H9 (cell line): ENCODE results near the gene CTNNA3. TPM values are rescaled to one million over a fixed set of nuclear protein-coding genes. Genes with fewer than 3 reads are reported as not detected.

Experiments
- DNase-seq: peaks from one replicate; pipeline ENCODE4 v3.0.0-alpha.2; 2017
- H2AFZ ChIP-seq: one replicate; pipeline ENCODE4 v1.6.1; 2013; ENCODE audit warnings: mild to moderate bottlenecking, low read length, control low read depth, moderate library complexity
- H2AK5ac ChIP-seq: 2 replicates; pipeline ENCODE4 v1.6.1; 2013; ENCODE audit warnings: low read length, control low read depth, mixed read lengths; ENCODE audit not compliant: insufficient read length
- H2BK120ac ChIP-seq: one replicate; pipeline ENCODE4 v1.6.1; 2013; ENCODE audit warnings: low read depth, mild to moderate bottlenecking, low read length, control low read depth, inconsistent platforms; ENCODE audit not compliant: poor library complexity, severe bottlenecking
- H2BK12ac ChIP-seq: 2 replicates; pipeline ENCODE4 v1.6.1; 2013; ENCODE audit warnings: low read length, control low read depth, mixed read lengths, low read depth; ENCODE audit not compliant: insufficient read length
- H2BK15ac ChIP-seq: 2 replicates; pipeline ENCODE4 v1.6.1; 2013; ENCODE audit warnings: low read depth, low read length, control low read depth
- H2BK20ac ChIP-seq: one replicate; pipeline ENCODE4 v1.6.1; 2013; ENCODE audit warnings: low read depth, mild to moderate bottlenecking, low read length, control low read depth, inconsistent platforms; ENCODE audit not compliant: poor library complexity, severe bottlenecking
- H2BK5ac ChIP-seq: 2 replicates; pipeline ENCODE4 v1.6.1; 2013; ENCODE audit warnings: low read length, control low read depth, mixed read lengths; ENCODE audit not compliant: insufficient read length
- H3K14ac ChIP-seq: 2 replicates; pipeline ENCODE4 v1.6.1; 2013; ENCODE audit warnings: low read length, control low read depth; ENCODE audit not compliant: insufficient read depth
- H3K18ac ChIP-seq: 2 replicates; pipeline ENCODE4 v1.6.1; 2013; ENCODE audit warnings: low read depth, mild to moderate bottlenecking, mixed read lengths, low read length, control low read depth; ENCODE audit not compliant: insufficient read length
- H3K23ac ChIP-seq: 2 replicates; pipeline ENCODE4 v1.6.1; 2013; ENCODE audit warnings: low read length, control low read depth, mixed read lengths, low read depth; ENCODE audit not compliant: insufficient read length
- H3K23me2 ChIP-seq: 2 replicates; pipeline ENCODE4 v1.6.1; 2013; ENCODE audit warnings: low read depth, mild to moderate bottlenecking, mixed read lengths, low read length, control low read depth; ENCODE audit not compliant: insufficient read length, poor library complexity, severe bottlenecking
- H3K27ac ChIP-seq: 2 replicates; pipeline ENCODE4 v1.5.1; 2013; ENCODE audit warnings: low read length, control low read depth, mixed read lengths, low read depth; ENCODE audit not compliant: insufficient read length
- H3K27me3 ChIP-seq: 2 replicates; pipeline ENCODE4 v1.6.1; 2013; ENCODE audit warnings: low read length, control low read depth, inconsistent platforms; ENCODE audit not compliant: insufficient read depth
- H3K4ac ChIP-seq: 2 replicates; pipeline ENCODE4 v1.6.1; 2013; ENCODE audit warnings: low read depth, mild to moderate bottlenecking, control low read depth, inconsistent platforms, low read length, moderate library complexity
- H3K4me1 ChIP-seq: 2 replicates; pipeline ENCODE4 v1.6.1; 2013; ENCODE audit warnings: low read length, control low read depth, inconsistent platforms; ENCODE audit not compliant: insufficient read depth
- H3K4me2 ChIP-seq: 2 replicates; pipeline ENCODE4 v1.6.1; 2013; ENCODE audit warnings: low read length, control low read depth, mixed read lengths; ENCODE audit not compliant: insufficient read length, insufficient read depth
- H3K56ac ChIP-seq: 2 replicates; pipeline ENCODE4 v1.6.1; 2013; ENCODE audit warnings: low read depth, mild to moderate bottlenecking, mixed read lengths, low read length, control low read depth; ENCODE audit not compliant: insufficient read length
- H3K79me1 ChIP-seq: 2 replicates; pipeline ENCODE4 v1.6.1; 2013; ENCODE audit warnings: low read depth, mild to moderate bottlenecking, moderate library complexity, low read length, control low read depth, inconsistent platforms; ENCODE audit not compliant: insufficient read depth, poor library complexity, severe bottlenecking
- H3K79me2 ChIP-seq: 2 replicates; pipeline ENCODE4 v1.6.1; 2013; ENCODE audit warnings: low read length, control low read depth, inconsistent platforms; ENCODE audit not compliant: insufficient read depth
- H3K9ac ChIP-seq: 2 replicates; pipeline ENCODE4 v1.6.1; 2013; ENCODE audit warnings: low read length, control low read depth, mixed read lengths; ENCODE audit not compliant: insufficient read length; ENCODE audit errors: extremely low read depth
- H3K9me3 ChIP-seq: one replicate; pipeline ENCODE4 v1.6.1; 2013; ENCODE audit warnings: low read depth, low read length, inconsistent platforms; ENCODE audit not compliant: control insufficient read depth
- H3T11ph ChIP-seq: one replicate; pipeline ENCODE4 v1.6.1; 2013; ENCODE audit warnings: mild to moderate bottlenecking, low read length, control low read depth, inconsistent platforms
- H4K20me1 ChIP-seq: one replicate; pipeline ENCODE4 v1.6.1; 2013; ENCODE audit not compliant: control insufficient read depth, insufficient read length, insufficient read depth
- H4K5ac ChIP-seq: 2 replicates; pipeline ENCODE4 v1.6.1; 2013; ENCODE audit warnings: low read depth, mild to moderate bottlenecking, mixed read lengths, low read length, control low read depth; ENCODE audit not compliant: insufficient read length
- H4K8ac ChIP-seq: replicated peaks from 2 replicates; pipeline ENCODE4 v1.6.1; 2013; ENCODE audit warnings: low read length, control low read depth, mixed read lengths, low read depth; ENCODE audit not compliant: insufficient read length
- H4K91ac ChIP-seq: 2 replicates; pipeline ENCODE4 v1.6.1; 2013; ENCODE audit warnings: low read depth, mild to moderate bottlenecking, moderate library complexity, mixed read lengths, low read length, control low read depth; ENCODE audit not compliant: insufficient read length
- H3K27ac Mint-ChIP-seq, 3 experiments: 2 replicates in 2 of 3; 3 replicates in 1 of 3; pipeline ENCODE4 v1.8.0; 2020 to 2021; ENCODE audit warnings: mixed read lengths in 3 of 3, mild to moderate bottlenecking in 1 of 3, moderate library complexity in 1 of 3
- H3K27me3 Mint-ChIP-seq: 2 replicates; pipeline ENCODE4 v1.8.0; 2021; ENCODE audit warnings: low read depth, mild to moderate bottlenecking, moderate library complexity, mixed read lengths
- H3K36me3 Mint-ChIP-seq, 3 experiments: 2 replicates in 2 of 3; 3 replicates in 1 of 3; pipeline ENCODE4 v1.8.0; 2020 to 2021; ENCODE audit warnings: low read depth in 3 of 3, mixed read lengths in 3 of 3; ENCODE audit not compliant: insufficient read depth in 1 of 3
- H3K4me1 Mint-ChIP-seq, 2 experiments: 2 replicates each; pipeline ENCODE4 v1.8.0; 2020; ENCODE audit warnings: mixed read lengths in 2 of 2
- H3K4me3 Mint-ChIP-seq, 2 experiments: 2 replicates in 1 of 2; 3 replicates in 1 of 2; pipeline ENCODE4 v1.8.0; 2020 to 2021; ENCODE audit warnings: mild to moderate bottlenecking in 2 of 2, mixed read lengths in 2 of 2, moderate library complexity in 1 of 2
- H3K9me3 Mint-ChIP-seq, 2 experiments: 2 replicates in 1 of 2; 3 replicates in 1 of 2; pipeline ENCODE4 v1.8.0; 2020; ENCODE audit warnings: mild to moderate bottlenecking in 2 of 2, mixed read lengths in 2 of 2, moderate library complexity in 1 of 2
- CTCF ChIP-seq: fragments of 200-600 bp; sonication (generic); conservative IDR thresholded peaks from 3 replicates; pipeline ENCODE4 v1.8.0; 2021; ENCODE audit warnings: antibody characterized with exemption, mild to moderate bottlenecking
- WGBS: extraction: QIAGEN DNeasy Blood & Tissue Kit; methylation state at CpG from one replicate; pipeline ENCODE4 v1.1.7; 2013; ENCODE audit warnings: missing lambda C conversion rate, low lambda C conversion rate, mixed read lengths; ENCODE audit not compliant: insufficient read length; ENCODE audit errors: extremely low coverage; 5-methylcytosine and 5-hydroxymethylcytosine counted together
- total RNA-seq: library from RNA; stranded (reverse); gene quantifications from 2 replicates; pipeline ENCODE4 v1.2.1, GENCODE V29; 2021

Gene CTNNA3
- total RNA-seq, 1 experiment from 2014 or later, result 3.3 TPM

GRCh38 chr10:67607472-67607871, 88.5 kb downstream of the CTNNA3 start:
- H2BK120ac ChIP-seq, result no peak overlapping the region
- H3K4me3 Mint-ChIP-seq, result no peak overlapping the region
- no peaks in the 10 kb centered on the region for H3K79me2 ChIP-seq
- no peak overlapping the region for H3T11ph ChIP-seq
- DNase-seq, result no peak
- H4K91ac ChIP-seq, result no peak overlapping the region
- H3K18ac ChIP-seq, result no peak overlapping the region
- no peak overlapping the region for H3K56ac ChIP-seq
- no peak overlapping the region for H2BK15ac ChIP-seq
- H3K4me1 Mint-ChIP-seq, result peaks cover 19 to 25% of the 10 kb centered on the region in 2 experiments
- no peak overlapping the region for H3K4me2 ChIP-seq
- no peak overlapping the region for H3K23ac ChIP-seq
- no peaks in the 10 kb centered on the region for H3K36me3 Mint-ChIP-seq
- no peak overlapping the region for H2BK12ac ChIP-seq
- H4K20me1 ChIP-seq, result no peaks in the 10 kb centered on the region
- H3K23me2 ChIP-seq, result no peaks in the 10 kb centered on the region
- no peak for TF ChIP-seq CTCF
- H3K4me1 ChIP-seq, result no peaks in the 10 kb centered on the region; the same call in 1 of the 2 replicates
- no peak overlapping the region for H4K5ac ChIP-seq
- no peaks in the 10 kb centered on the region for H3K9me3 ChIP-seq
- no peak overlapping the region for H3K27ac ChIP-seq
- H3K9me3 Mint-ChIP-seq, result no peaks in the 10 kb centered on the region
- no peak overlapping the region for H3K9ac ChIP-seq
- no peak overlapping the region for H2BK20ac ChIP-seq
- H2BK5ac ChIP-seq, result no peak overlapping the region
- no peaks in the 10 kb centered on the region for H3K27me3 ChIP-seq
- H2AK5ac ChIP-seq, result no peak overlapping the region
- H3K4ac ChIP-seq, result no peak overlapping the region
- no peaks in the 10 kb centered on the region for H3K79me1 ChIP-seq
- no peak overlapping the region for H3K14ac ChIP-seq
- H2AFZ ChIP-seq, result no peak overlapping the region
- WGBS, result no CpG with 5 or more reads among the region's 1 CpG
- H3K27ac Mint-ChIP-seq, result no peak overlapping the region
- no peaks in the 10 kb centered on the region for H3K27me3 Mint-ChIP-seq
- H4K8ac ChIP-seq, result no peak overlapping the region
